IMR-90 (cell line): ENCODE results near the gene JMY. TPM values are rescaled to one million over a fixed set of nuclear protein-coding genes. Genes with fewer than 3 reads are reported as not detected.

ENCODE experiments used
- ATAC-seq: fragments of 200-7000 bp; cut with Tn5 transposase; 2 replicates; pipeline ENCODE4 v1.9.1; 2020; ENCODE audit warnings: low read depth, mild to moderate bottlenecking, moderate library complexity
- BruUV-seq: library from RNA; stranded (reverse); fragments of 400-500 nt; replicated peaks from 2 replicates; lab custom pipeline; 2021; lab: Mats Ljungman, UMichigan
- CTCF ChIA-PET: fragments of 300-600 bp; formaldehyde crosslinking; extraction: SDS; loops from one replicate; lab custom pipeline; 2021; ENCODE audit warnings: antibody characterized with exemption; lab: Yijun Ruan, JAX
- POLR2A ChIA-PET: fragments of 300-600 bp; sonication (Branson Sonifier 250); formaldehyde crosslinking; loops from one replicate; lab custom pipeline; 2022; ENCODE audit warnings: antibody characterized with exemption; ENCODE audit not compliant: unreplicated experiment; lab: Charles Lee
- DNase-seq: peaks from one replicate; pipeline ENCODE4 v3.0.0; 2013
- H2AFZ ChIP-seq: replicated peaks from 2 replicates; pipeline ENCODE3; 2013; ENCODE audit warnings: low read length, mild to moderate bottlenecking; ENCODE audit not compliant: poor library complexity
- H2AK5ac ChIP-seq: 2 replicates; pipeline ENCODE4 v1.6.1; 2013; ENCODE audit warnings: low read depth, low read length, inconsistent platforms
- H2AK9ac ChIP-seq: replicated peaks from 2 replicates; pipeline ENCODE3; 2013; ENCODE audit warnings: mild to moderate bottlenecking, low read depth, low read length, moderate library complexity; ENCODE audit not compliant: poor library complexity
- H2BK120ac ChIP-seq: 2 replicates; pipeline ENCODE4 v1.6.1; 2013; ENCODE audit warnings: low read depth, low read length, inconsistent platforms
- H2BK15ac ChIP-seq: 3 replicates; pipeline ENCODE4 v1.6.1; 2013; ENCODE audit warnings: low read depth, low read length, inconsistent platforms
- H2BK20ac ChIP-seq: 2 replicates; pipeline ENCODE4 v1.6.1; 2013; ENCODE audit warnings: low read depth, mild to moderate bottlenecking, inconsistent platforms, low read length, moderate library complexity
- H2BK5ac ChIP-seq: 2 replicates; pipeline ENCODE4 v1.6.1; 2013; ENCODE audit warnings: mild to moderate bottlenecking, low read depth, low read length, inconsistent platforms; ENCODE audit not compliant: poor library complexity, severe bottlenecking
- H3K14ac ChIP-seq: replicated peaks from 2 replicates; pipeline ENCODE4 v1.6.1; 2013; ENCODE audit warnings: low read depth, low read length, inconsistent platforms
- H3K18ac ChIP-seq: 2 replicates; pipeline ENCODE4 v1.6.1; 2013; ENCODE audit warnings: low read depth, low read length, control low read depth
- H3K23ac ChIP-seq: 2 replicates; pipeline ENCODE4 v1.6.1; 2013; ENCODE audit warnings: low read depth, low read length, inconsistent platforms
- H3K27ac ChIP-seq: 2 replicates; pipeline ENCODE4 v1.5.1; 2013; ENCODE audit warnings: mild to moderate bottlenecking, control low read depth, low read length; ENCODE audit not compliant: insufficient read depth
- H3K27me3 ChIP-seq: 2 replicates; pipeline ENCODE4 v1.6.1; 2013; ENCODE audit warnings: low read length; ENCODE audit not compliant: control insufficient read depth, insufficient read depth
- H3K36me3 ChIP-seq: 2 replicates; pipeline ENCODE4 v1.6.1; 2013; ENCODE audit warnings: low read length, mixed read lengths; ENCODE audit not compliant: control insufficient read depth, insufficient read depth
- H3K4ac ChIP-seq: 2 replicates; pipeline ENCODE4 v1.6.1; 2013; ENCODE audit warnings: low read depth, low read length, inconsistent platforms
- H3K4me1 ChIP-seq: 2 replicates; pipeline ENCODE4 v1.6.1; 2013; ENCODE audit warnings: low read length, mixed read lengths; ENCODE audit not compliant: control insufficient read depth, insufficient read depth
- H3K4me2 ChIP-seq: 2 replicates; pipeline ENCODE4 v1.6.1; 2013; ENCODE audit warnings: low read depth, mild to moderate bottlenecking, control low read depth, low read length, moderate library complexity
- H3K4me3 ChIP-seq: 2 replicates; pipeline ENCODE4 v1.5.1; 2013; ENCODE audit warnings: low read depth, mild to moderate bottlenecking, control low read depth, low read length, moderate library complexity; ENCODE audit not compliant: insufficient read depth
- H3K56ac ChIP-seq: 2 replicates; pipeline ENCODE4 v1.6.1; 2013; ENCODE audit warnings: low read length, inconsistent platforms; ENCODE audit not compliant: insufficient read depth; ENCODE audit errors: extremely low read depth
- H3K79me1 ChIP-seq, 2 experiments: 2 replicates each; pipeline ENCODE4 v1.6.1; 2013; ENCODE audit warnings: low read length in 2 of 2, inconsistent platforms in 1 of 2, low read depth in 1 of 2
- H3K9ac ChIP-seq: 2 replicates; pipeline ENCODE4 v1.6.1; 2013; ENCODE audit warnings: low read depth, low read length, control low read depth
- H3K9me1 ChIP-seq: 2 replicates; pipeline ENCODE4 v1.6.1; 2013; ENCODE audit warnings: low read length, inconsistent platforms; ENCODE audit not compliant: insufficient read depth
- H3K9me3 ChIP-seq: 2 replicates; pipeline ENCODE4 v1.6.1; 2013; ENCODE audit warnings: low read length; ENCODE audit not compliant: control insufficient read depth, insufficient read depth
- H4K20me1 ChIP-seq: 2 replicates; pipeline ENCODE4 v1.6.1; 2013; ENCODE audit warnings: low read length, inconsistent platforms; ENCODE audit not compliant: insufficient read depth
- H4K5ac ChIP-seq: 2 replicates; pipeline ENCODE4 v1.6.1; 2013; ENCODE audit warnings: mild to moderate bottlenecking, low read depth, low read length, control low read depth
- H4K8ac ChIP-seq, 2 experiments: 2 replicates each; pipeline ENCODE4 v1.6.1; 2013; ENCODE audit warnings: low read depth in 2 of 2, low read length in 2 of 2, control low read depth in 1 of 2, inconsistent platforms in 1 of 2
- H4K91ac ChIP-seq: 2 replicates; pipeline ENCODE4 v1.6.1; 2013; ENCODE audit warnings: low read depth, low read length, inconsistent platforms; ENCODE audit not compliant: insufficient read depth
- FOS ChIP-seq: fragments of 150-350 bp; IDR thresholded peaks from 2 replicates; pipeline ENCODE4 v1.6.1; 2016; ENCODE audit warnings: low read depth, low read length
- NFE2L2 ChIP-seq: fragments of 150-350 bp; IDR thresholded peaks from 2 replicates; pipeline ENCODE4 v1.6.1; 2016; ENCODE audit warnings: low read depth, mild to moderate bottlenecking, low read length
- RFX5 ChIP-seq: IDR thresholded peaks from 2 replicates; pipeline ENCODE4 v1.8.0; 2012; ENCODE audit warnings: low read depth, mild to moderate bottlenecking, low read length, moderate library complexity
- WGBS, 2 experiments: methylation state at CpG; one replicate each; pipeline versions ENCODE4 v1.1.5 to v1.1.7; 2013; ENCODE audit warnings: missing lambda C conversion rate in 2 of 2; ENCODE audit not compliant: insufficient read length in 1 of 2; ENCODE audit errors: extremely low coverage in 2 of 2; 5-methylcytosine and 5-hydroxymethylcytosine counted together
- dilution Hi-C: fragments of 300-500 bp; cut with HindIII; formaldehyde crosslinking; loops from one replicate; pipeline ENCODE4 v1.14.3; 2018; ENCODE audit warnings: low sequenced_read_pairs; ENCODE audit not compliant: unreplicated experiment
- in situ Hi-C: fragments of 300-500 bp; cut with MboI; formaldehyde crosslinking; loops from 3 replicates; pipeline ENCODE4 v1.14.3; 2019; ENCODE audit warnings: low sequenced_read_pairs, inconsistent platforms, mixed read lengths
- intact Hi-C: fragments of 100-400 bp; cut with micrococcal nuclease; formaldehyde crosslinking; loops from 2 replicates; pipeline ENCODE4 v1.10.0; 2022
- polyA plus RNA-seq, 3 experiments: library from polyadenylated mRNA; depleted of rRNA; stranded (reverse); fragments of >200 nt; gene quantifications; 2 replicates each; pipeline ENCODE4 v1.2.3, GENCODE V29; 2012; ENCODE audit warnings: low replicate concordance in 1 of 3
- total RNA-seq: library from RNA; depleted of rRNA; stranded (reverse); fragments of >200 nt; gene quantifications from 2 replicates; pipeline ENCODE4 v1.2.3, GENCODE V29; 2012
- TF ChIP-seq, protein P1 (sequence below): conservative IDR thresholded peaks from 2 replicates; pipeline ENCODE4 v1.5.1; 2012; ENCODE audit warnings: mild to moderate bottlenecking, low read depth, low read length, improper control_type of control experiment

JMY gene
- total and polyA plus RNA-seq, 2 of the 4 experiments (the other 2 are of a cell fraction): 1.7 to 3.2 TPM

GRCh38 chr5:79285285-79285684, 49.4 kb downstream of the JMY start:
- H3K14ac ChIP-seq: no peak overlapping the region
- no TSS peak for BruUV-seq

More at GRCh38 chr5:79285285-79285684, 49.4 kb downstream of the JMY start:
- Histone ChIP-seq H3K4me3 (no peak overlapping the region), H4K20me1 (no peaks in the 10 kb centered on the region), H2BK5ac (no peak overlapping the region), H4K91ac (no peak overlapping the region), H2AK5ac (no peak overlapping the region), H3K27ac (no peak overlapping the region), H2BK20ac (no peak overlapping the region), H3K9me3 (no peaks in the 10 kb centered on the region), H3K4me2 (no peak overlapping the region), H2AK9ac (no peak overlapping the region), H3K27me3 (no peaks in the 10 kb centered on the region), H2BK120ac (no peak overlapping the region), H4K8ac (no peak overlapping the region), H4K5ac (no peak overlapping the region), H3K4ac (no peak overlapping the region), H3K18ac (no peak overlapping the region), H3K36me3 (no peaks in the 10 kb centered on the region), H3K9me1 (no peaks in the 10 kb centered on the region), H2AFZ (no peak overlapping the region), H3K56ac (no peak overlapping the region), H3K9ac (no peak overlapping the region), H2BK15ac (no peak overlapping the region), H3K79me1 (no peaks in the 10 kb centered on the region; a peak in 1 of 4 replicates), H3K4me1 (no peaks in the 10 kb centered on the region), H3K23ac (no peak overlapping the region)
- intact Hi-C loops: no loop called here
- ChIA-PET CTCF (interaction anchor here (0.6 kb wide), 1 partner anchor 151 kb away, joined by 4 read pairs; no protein-coding TSS in a partner anchor), POLR2A (no interaction called here)
- dilution Hi-C loops: no loop called here
- DNase-seq: no peak
- no peak for ATAC-seq
- TF ChIP-seq RFX5 (no peak), FOS (no peak), NFE2L2 (no peak)
- TF ChIP-seq, protein P1, sequence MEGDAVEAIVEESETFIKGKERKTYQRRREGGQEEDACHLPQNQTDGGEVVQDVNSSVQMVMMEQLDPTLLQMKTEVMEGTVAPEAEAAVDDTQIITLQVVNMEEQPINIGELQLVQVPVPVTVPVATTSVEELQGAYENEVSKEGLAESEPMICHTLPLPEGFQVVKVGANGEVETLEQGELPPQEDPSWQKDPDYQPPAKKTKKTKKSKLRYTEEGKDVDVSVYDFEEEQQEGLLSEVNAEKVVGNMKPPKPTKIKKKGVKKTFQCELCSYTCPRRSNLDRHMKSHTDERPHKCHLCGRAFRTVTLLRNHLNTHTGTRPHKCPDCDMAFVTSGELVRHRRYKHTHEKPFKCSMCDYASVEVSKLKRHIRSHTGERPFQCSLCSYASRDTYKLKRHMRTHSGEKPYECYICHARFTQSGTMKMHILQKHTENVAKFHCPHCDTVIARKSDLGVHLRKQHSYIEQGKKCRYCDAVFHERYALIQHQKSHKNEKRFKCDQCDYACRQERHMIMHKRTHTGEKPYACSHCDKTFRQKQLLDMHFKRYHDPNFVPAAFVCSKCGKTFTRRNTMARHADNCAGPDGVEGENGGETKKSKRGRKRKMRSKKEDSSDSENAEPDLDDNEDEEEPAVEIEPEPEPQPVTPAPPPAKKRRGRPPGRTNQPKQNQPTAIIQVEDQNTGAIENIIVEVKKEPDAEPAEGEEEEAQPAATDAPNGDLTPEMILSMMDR: no peak
- WGBS, 2 experiments: 80% methylated on average over 1 of the region's 3 CpGs; no CpG with 5 or more reads in 1 of the 2 experiments
- in situ Hi-C loops: no loop called here
